Pancreas (tissue), 10 donors: ENCODE data around the gene CLCN6. TPM values are rescaled to one million over a fixed set of nuclear protein-coding genes. Genes with fewer than 3 reads are reported as not detected.
A peak's percentile ranks its signal among the peaks of the same experiment; 100 is the strongest.

Experiments
- ATAC-seq, 4 donors: fragments of 200-7000 bp; cut with Tn5 transposase; one replicate each; pipeline versions ENCODE4 v1.8.0 to v1.9.1; 2020; ENCODE audit warnings: mild to moderate bottlenecking in 4 of 4, moderate library complexity in 4 of 4
- DNase-seq, 6 donors: peaks; one replicate each; pipeline ENCODE4 v3.0.0-alpha.2; 2020
- FAIRE-seq: peaks from 2 replicates; lab custom pipeline; 2012; peaks lifted over from hg19 to GRCh38; lab: Jason Lieb, UNC
- H3K27ac ChIP-seq, 4 donors: fragments of 200-600 bp; sonication (generic); 1 replicate in 3 of 4; 2 replicates in 1 of 4; pipeline versions ENCODE4 v1.5.0 to v1.8.0; 2020
- H3K27me3 ChIP-seq, 4 donors: fragments of 200-600 bp; one replicate each; pipeline ENCODE4 v1.8.0; 2021
- H3K36me3 ChIP-seq, 3 donors: fragments of 200-600 bp; sonication (generic) in 1 of 3; one replicate each; pipeline versions ENCODE4 v1.5.0 to v1.8.0; 2020 to 2021
- H3K4me1 ChIP-seq, 3 donors: fragments of 200-600 bp; one replicate each; pipeline ENCODE4 v1.8.0; 2021
- H3K4me3 ChIP-seq, 4 donors: fragments of 200-600 bp; sonication (generic) in 2 of 4; one replicate each; pipeline versions ENCODE4 v1.5.0 to v1.8.0; 2020 to 2021
- H3K9me3 ChIP-seq, 4 donors: fragments of 200-600 bp; one replicate each; pipeline ENCODE4 v1.8.0; 2021
- CTCF ChIP-seq, 4 donors: fragments of 200-600 bp; sonication (generic) in 3 of 4; IDR thresholded peaks; one replicate each; pipeline versions ENCODE4 v1.5.0 to v1.8.0; 2021; ENCODE audit warnings: antibody characterized with exemption in 4 of 4
- WGBS, 2 donors: extraction: QIAGEN DNeasy Blood & Tissue Kit; methylation state at CpG; one replicate each; pipeline ENCODE4 v1.1.7; 2013; 5-methylcytosine and 5-hydroxymethylcytosine counted together
- intact Hi-C, 3 donors: fragments of 100-400 bp; cut with DNase I; formaldehyde crosslinking; loops; one replicate each; pipeline versions ENCODE4 v1.11.1 to v1.14.2; 2022
- polyA plus RNA-seq, 2 donors: library from polyadenylated mRNA; stranded (reverse); fragments of 200-250 nt; gene quantifications; one replicate each; pipeline ENCODE4 v1.2.3, GENCODE V29; 2013
- total RNA-seq, 6 donors: library from RNA; stranded (reverse); fragmentation: NEBNext Ultra II Directional in 4 of 6; extraction: Animal tissue kit (Norgen Biotek cat#: 25700) in 4 of 6; gene quantifications; one replicate each; pipeline versions ENCODE4 v1.2.1 to v1.2.4, GENCODE V29; 2021 to 2023
- donor health status: healthy with polysubstance abuse.
- donor health status: DM: no; HTN: no; CAD: no; lungs with moderate emphysema.
- donor health status: DM: no; HTN: no; CAD: no.
- donor health status: control.
- donor health status: control.
- donor health status: Bipolar disorder and iron deficiency.
- donor health status: DM: yes; HTN: yes; CAD: no.
- donor health status: DM: no; HTN: no; CAD: no.
- donor health status: DM: no; HTN: no; CAD: no.
- donor health status: DM: yes; HTN: yes; CAD: no.

CLCN6 gene
- total and polyA plus RNA-seq, 8 donors, result 4.3 to 16.8 (median 7.6) TPM

DNA sequence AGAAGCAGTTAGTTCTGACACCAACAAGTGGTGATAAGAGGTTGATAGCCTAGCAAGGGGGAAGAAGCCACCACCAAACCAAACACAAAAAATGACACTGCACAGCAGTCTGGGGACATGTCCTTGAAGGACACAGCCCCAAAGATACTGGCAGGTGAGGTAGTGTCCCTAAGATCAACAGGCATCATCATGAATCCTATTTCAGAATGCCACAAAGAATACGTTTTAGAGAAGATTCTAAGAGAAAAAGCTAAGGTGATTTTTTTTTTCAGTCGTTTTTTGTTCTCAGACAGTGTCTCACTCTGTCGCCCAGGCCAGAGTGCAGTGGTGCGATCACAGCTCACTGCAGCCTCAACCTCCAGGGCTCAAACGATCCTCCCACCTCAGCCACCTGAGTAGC, 19.8 kb upstream of the CLCN6 start:
- DNase-seq, result no peak
- Histone ChIP-seq H3K4me1 (peaks cover 7 to 40% (median 10%) of the 10 kb centered on the region in 3 donors), H3K27me3 (no peaks in the 10 kb centered on the region), H3K36me3 (no peaks in the 10 kb centered on the region), H3K27ac (no peak overlapping the region), H3K9me3 (no peaks in the 10 kb centered on the region), H3K4me3 (no peak overlapping the region)
- no peak for ATAC-seq
- 48 to 49% methylated on average over 5 of the region's 5 CpGs for WGBS, 2 donors
- no peak for FAIRE-seq
- intact Hi-C loops, result no loop called here
- TF ChIP-seq CTCF (IDR thresholded peaks at IDR 0.05), result no peak

GRCh38 chr1:11787251-11787803, 18.7 kb upstream of the CLCN6 start:
- Histone ChIP-seq H3K27me3 (no peaks in the 10 kb centered on the region), H3K36me3 (no peaks in the 10 kb centered on the region), H3K9me3 (no peaks in the 10 kb centered on the region), H3K27ac (peak overlapping the region in 2 of 4 donors; percentile 46 to 55), H3K4me1 (peaks cover 7 to 47% (median 10%) of the 10 kb centered on the region in 3 donors), H3K4me3 (peak overlapping the region in 1 of 4 donors; percentile 4)
- intact Hi-C loops, result no loop called here
- DNase-seq (peak in 3 of 6 donors; percentile 54 to 64 (median 55)), FAIRE-seq (no peak), ATAC-seq (peak in 3 of 4 donors; percentile 36 to 53 (median 42))
- 16 to 21% methylated on average over 16 of the region's 16 CpGs for WGBS, 2 donors
- no peak for TF ChIP-seq CTCF (IDR thresholded peaks at IDR 0.05)

- Histone ChIP-seq H3K9me3 (no peaks in the 10 kb centered on the region), H3K4me1 (peaks cover 7 to 47% (median 10%) of the 10 kb centered on the region in 3 donors), H3K4me3 (no peak overlapping the region), H3K27ac (peak overlapping the region in 2 of 4 donors; percentile 46 to 55), H3K27me3 (no peaks in the 10 kb centered on the region), H3K36me3 (no peaks in the 10 kb centered on the region)
- no peak for FAIRE-seq
- no peak for DNase-seq
- TF ChIP-seq CTCF (IDR thresholded peaks at IDR 0.05), result no peak
- ATAC-seq, result no peak
- intact Hi-C loops, result no loop called here
- WGBS, 2 donors, result 78 to 81% methylated on average over 14 of the region's 14 CpGs
Measured at GRCh38 chr1:11787804-11788436, 18.1 kb upstream of the CLCN6 start.

DNA sequence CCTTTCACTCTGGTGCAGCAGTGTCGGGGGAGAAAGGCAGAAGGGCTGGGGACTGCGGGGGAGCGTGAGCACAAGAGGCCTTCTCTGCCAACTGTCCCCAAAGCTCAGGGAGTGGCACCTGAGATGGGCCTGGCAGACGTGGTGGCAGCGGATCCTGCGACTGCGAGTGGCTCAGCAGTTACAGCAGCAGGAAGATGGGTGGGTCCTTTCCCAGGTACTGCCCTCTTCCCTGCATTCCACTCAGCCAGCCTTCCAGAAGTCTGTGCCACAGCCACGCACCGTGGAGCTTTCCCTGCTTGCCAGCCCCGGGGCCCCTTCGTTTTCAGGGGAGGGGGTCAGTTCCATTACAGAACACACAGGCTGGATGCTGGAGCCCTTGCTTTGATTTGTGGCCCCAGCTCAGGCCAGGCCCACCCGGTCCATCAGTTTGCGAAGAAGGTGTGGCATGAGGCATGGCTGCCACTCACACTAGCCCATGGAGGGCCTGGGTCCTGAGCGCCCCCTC, 17.4 kb upstream of the CLCN6 start:
- intact Hi-C loops, result no loop called here
- TF ChIP-seq CTCF (IDR thresholded peaks at IDR 0.05), result no peak
- Histone ChIP-seq H3K4me1 (peaks cover 7 to 47% (median 10%) of the 10 kb centered on the region in 3 donors), H3K27me3 (no peaks in the 10 kb centered on the region), H3K36me3 (peaks cover 0 to under 1% (median 0%) of the 10 kb centered on the region in 3 donors), H3K4me3 (no peak overlapping the region), H3K9me3 (no peaks in the 10 kb centered on the region), H3K27ac (no peak overlapping the region)
- no peak for FAIRE-seq
- no peak for DNase-seq
- 89 to 91% methylated on average over 14 of the region's 14 CpGs for WGBS, 2 donors
- ATAC-seq, result no peak
